Activated CD8-positive, alpha-beta memory T cell treated with anti-CD3 and anti-CD28 coated beads, Interleukin-2, amount 50 U/mL, for 24 hours (primary cell): ENCODE measurements around the gene YY1AP1.
"Not testable (repeated sequence)": the region's sequence is repeated elsewhere in the genome, so short reads cannot be mapped to it uniquely, and the experiment has no call there.

Source experiments
- DNase-seq: peaks from one replicate; pipeline ENCODE4 v3.0.0-alpha.2; 2020; ENCODE audit errors: extremely low read depth

Gene YY1AP1

GRCh38 chr1:155688324-155689080, at the start of gene YY1AP1:
Gene YY1AP1 (minus strand): TSS chr1:155688774. CDS start chr1:155680436, 8,338 bp downstream.
- peak; percentile 72 for DNase-seq

- no peak for DNase-seq
Measured at GRCh38 chr1:155729031-155729898, 40.7 kb upstream of the YY1AP1 start.

- DNase-seq = no peak
Measured at GRCh38 chr1:155725142-155725541, 36.6 kb upstream of the YY1AP1 start.

GRCh38 chr1:155719703-155720102, 31.1 kb upstream of the YY1AP1 start:
- DNase-seq = no peak

- not testable (repeated sequence) for DNase-seq
Measured at GRCh38 chr1:155718524-155719115, 30.0 kb upstream of the YY1AP1 start.

GRCh38 chr1:155717041-155717440, 28.5 kb upstream of the YY1AP1 start:
- no peak for DNase-seq

- DNase-seq = no peak
Measured at GRCh38 chr1:155715777-155716176, 27.2 kb upstream of the YY1AP1 start.

GRCh38 chr1:155715056-155715455, 26.5 kb upstream of the YY1AP1 start:
- DNase-seq = not testable (repeated sequence)

GRCh38 chr1:155713075-155713474, 24.5 kb upstream of the YY1AP1 start:
- DNase-seq = no peak

GRCh38 chr1:155712636-155713035, 24.1 kb upstream of the YY1AP1 start:
- not testable (repeated sequence) for DNase-seq

- DNase-seq = not testable (repeated sequence)
Measured at GRCh38 chr1:155711457-155711856, 22.9 kb upstream of the YY1AP1 start.

- no peak for DNase-seq
Measured at GRCh38 chr1:155709391-155709790, 20.8 kb upstream of the YY1AP1 start.

GRCh38 chr1:155706139-155706538, 17.6 kb upstream of the YY1AP1 start:
- DNase-seq = no peak

GRCh38 chr1:155704414-155704813, 15.8 kb upstream of the YY1AP1 start:
- not testable (repeated sequence) for DNase-seq

GRCh38 chr1:155703216-155703615, 14.6 kb upstream of the YY1AP1 start:
- DNase-seq = no peak

GRCh38 chr1:155701675-155702074, 13.1 kb upstream of the YY1AP1 start:
- not testable (repeated sequence) for DNase-seq

GRCh38 chr1:155699062-155699461, 10.5 kb upstream of the YY1AP1 start:
- not testable (repeated sequence) for DNase-seq

- DNase-seq = no peak
Measured at GRCh38 chr1:155698382-155699038, 9.9 kb upstream of the YY1AP1 start.

GRCh38 chr1:155697616-155698015, 9.0 kb upstream of the YY1AP1 start:
- not testable (repeated sequence) for DNase-seq

GRCh38 chr1:155697046-155697445, 8.5 kb upstream of the YY1AP1 start:
- DNase-seq = no peak

GRCh38 chr1:155696524-155696923, 8.0 kb upstream of the YY1AP1 start:
- DNase-seq = no peak

GRCh38 chr1:155695608-155696007, 7.0 kb upstream of the YY1AP1 start:
- no peak for DNase-seq
